Panc1 (cell line): ENCODE data around the gene PFAS.

ENCODE experiments used
- POLR2AphosphoS5 ChIP-seq: IDR thresholded peaks from 2 replicates; pipeline ENCODE4 v1.6.1; 2012; ENCODE audit warnings: mild to moderate bottlenecking, low read depth, low read length, moderate library complexity
- SIN3A ChIP-seq: IDR thresholded peaks from 2 replicates; pipeline ENCODE4 v1.6.1; 2012; ENCODE audit warnings: low read depth, mild to moderate bottlenecking, low read length, moderate library complexity, borderline replicate concordance; ENCODE audit not compliant: insufficient read depth
- TCF7L2 ChIP-seq: IDR thresholded peaks from 2 replicates; pipeline ENCODE4 v1.6.1; 2011; ENCODE audit warnings: mild to moderate bottlenecking, low read depth, low read length, inconsistent platforms
- TF ChIP-seq, protein P1 (sequence below): fragments of 450-650 bp; IDR thresholded peaks from 2 replicates; pipeline ENCODE4 v1.5.1; 2017; ENCODE audit warnings: mild to moderate bottlenecking
- TF ChIP-seq, protein P2 (sequence below), 2 experiments: IDR thresholded peaks; 2 replicates each; pipeline ENCODE4 v1.6.1; 2011 to 2012; ENCODE audit warnings: low read depth in 2 of 2, control low read depth in 1 of 2, low read length in 1 of 2, mild to moderate bottlenecking in 1 of 2, moderate library complexity in 1 of 2; ENCODE audit not compliant: insufficient read depth in 1 of 2

DNA sequence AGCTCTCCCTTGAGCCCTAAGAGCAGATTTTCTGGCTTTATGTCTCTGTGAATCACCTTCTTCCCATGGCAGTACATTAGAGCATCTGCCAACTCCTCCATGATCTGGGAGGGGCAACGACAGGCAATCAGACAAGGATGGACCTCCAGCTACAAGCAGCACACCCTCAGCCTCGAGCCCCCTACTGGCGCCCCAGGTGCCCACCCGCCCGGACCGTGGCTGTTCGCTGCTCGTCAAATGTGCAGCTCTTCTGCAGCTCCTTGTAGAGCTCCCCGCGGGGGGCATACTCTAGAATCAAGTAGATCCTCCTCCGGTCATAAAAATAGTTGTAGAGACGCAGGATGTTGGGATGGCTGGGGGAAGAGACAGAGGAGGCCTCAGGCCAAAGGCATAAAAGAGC lies 42.6 kb upstream of the PFAS start:
- TF ChIP-seq, protein P1, sequence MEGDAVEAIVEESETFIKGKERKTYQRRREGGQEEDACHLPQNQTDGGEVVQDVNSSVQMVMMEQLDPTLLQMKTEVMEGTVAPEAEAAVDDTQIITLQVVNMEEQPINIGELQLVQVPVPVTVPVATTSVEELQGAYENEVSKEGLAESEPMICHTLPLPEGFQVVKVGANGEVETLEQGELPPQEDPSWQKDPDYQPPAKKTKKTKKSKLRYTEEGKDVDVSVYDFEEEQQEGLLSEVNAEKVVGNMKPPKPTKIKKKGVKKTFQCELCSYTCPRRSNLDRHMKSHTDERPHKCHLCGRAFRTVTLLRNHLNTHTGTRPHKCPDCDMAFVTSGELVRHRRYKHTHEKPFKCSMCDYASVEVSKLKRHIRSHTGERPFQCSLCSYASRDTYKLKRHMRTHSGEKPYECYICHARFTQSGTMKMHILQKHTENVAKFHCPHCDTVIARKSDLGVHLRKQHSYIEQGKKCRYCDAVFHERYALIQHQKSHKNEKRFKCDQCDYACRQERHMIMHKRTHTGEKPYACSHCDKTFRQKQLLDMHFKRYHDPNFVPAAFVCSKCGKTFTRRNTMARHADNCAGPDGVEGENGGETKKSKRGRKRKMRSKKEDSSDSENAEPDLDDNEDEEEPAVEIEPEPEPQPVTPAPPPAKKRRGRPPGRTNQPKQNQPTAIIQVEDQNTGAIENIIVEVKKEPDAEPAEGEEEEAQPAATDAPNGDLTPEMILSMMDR = no peak
- TF ChIP-seq, protein P2, sequence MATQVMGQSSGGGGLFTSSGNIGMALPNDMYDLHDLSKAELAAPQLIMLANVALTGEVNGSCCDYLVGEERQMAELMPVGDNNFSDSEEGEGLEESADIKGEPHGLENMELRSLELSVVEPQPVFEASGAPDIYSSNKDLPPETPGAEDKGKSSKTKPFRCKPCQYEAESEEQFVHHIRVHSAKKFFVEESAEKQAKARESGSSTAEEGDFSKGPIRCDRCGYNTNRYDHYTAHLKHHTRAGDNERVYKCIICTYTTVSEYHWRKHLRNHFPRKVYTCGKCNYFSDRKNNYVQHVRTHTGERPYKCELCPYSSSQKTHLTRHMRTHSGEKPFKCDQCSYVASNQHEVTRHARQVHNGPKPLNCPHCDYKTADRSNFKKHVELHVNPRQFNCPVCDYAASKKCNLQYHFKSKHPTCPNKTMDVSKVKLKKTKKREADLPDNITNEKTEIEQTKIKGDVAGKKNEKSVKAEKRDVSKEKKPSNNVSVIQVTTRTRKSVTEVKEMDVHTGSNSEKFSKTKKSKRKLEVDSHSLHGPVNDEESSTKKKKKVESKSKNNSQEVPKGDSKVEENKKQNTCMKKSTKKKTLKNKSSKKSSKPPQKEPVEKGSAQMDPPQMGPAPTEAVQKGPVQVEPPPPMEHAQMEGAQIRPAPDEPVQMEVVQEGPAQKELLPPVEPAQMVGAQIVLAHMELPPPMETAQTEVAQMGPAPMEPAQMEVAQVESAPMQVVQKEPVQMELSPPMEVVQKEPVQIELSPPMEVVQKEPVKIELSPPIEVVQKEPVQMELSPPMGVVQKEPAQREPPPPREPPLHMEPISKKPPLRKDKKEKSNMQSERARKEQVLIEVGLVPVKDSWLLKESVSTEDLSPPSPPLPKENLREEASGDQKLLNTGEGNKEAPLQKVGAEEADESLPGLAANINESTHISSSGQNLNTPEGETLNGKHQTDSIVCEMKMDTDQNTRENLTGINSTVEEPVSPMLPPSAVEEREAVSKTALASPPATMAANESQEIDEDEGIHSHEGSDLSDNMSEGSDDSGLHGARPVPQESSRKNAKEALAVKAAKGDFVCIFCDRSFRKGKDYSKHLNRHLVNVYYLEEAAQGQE (IDR thresholded peaks at IDR 0.05; ENCODE audit: insufficient read depth in 1 of 2, low read depth in 2 of 2, low read length in 1 of 2) = no peak
- no peak for TF ChIP-seq SIN3A
- no peak for TF ChIP-seq POLR2AphosphoS5
- TF ChIP-seq TCF7L2 = no peak
